Testis (tissue), 2 donors: ENCODE measurements around the gene ATP1A3.

Experiments
- POLR2A ChIP-seq: fragments of 450-650 bp; IDR thresholded peaks from one replicate; pipeline ENCODE4 v1.6.1; 2017; ENCODE audit warnings: antibody characterized with exemption, mild to moderate bottlenecking, moderate library complexity
- TF ChIP-seq, protein P1 (sequence below), 3 experiments: fragments of 450-650 bp in 2 of 3; fragments of 200-600 bp in 1 of 3; sonication (generic) in 1 of 3; IDR thresholded peaks; one replicate each; pipeline ENCODE4 v1.5.1; 2016 to 2019; ENCODE audit warnings: antibody characterized with exemption in 3 of 3, mild to moderate bottlenecking in 2 of 3, moderate library complexity in 1 of 3

DNA sequence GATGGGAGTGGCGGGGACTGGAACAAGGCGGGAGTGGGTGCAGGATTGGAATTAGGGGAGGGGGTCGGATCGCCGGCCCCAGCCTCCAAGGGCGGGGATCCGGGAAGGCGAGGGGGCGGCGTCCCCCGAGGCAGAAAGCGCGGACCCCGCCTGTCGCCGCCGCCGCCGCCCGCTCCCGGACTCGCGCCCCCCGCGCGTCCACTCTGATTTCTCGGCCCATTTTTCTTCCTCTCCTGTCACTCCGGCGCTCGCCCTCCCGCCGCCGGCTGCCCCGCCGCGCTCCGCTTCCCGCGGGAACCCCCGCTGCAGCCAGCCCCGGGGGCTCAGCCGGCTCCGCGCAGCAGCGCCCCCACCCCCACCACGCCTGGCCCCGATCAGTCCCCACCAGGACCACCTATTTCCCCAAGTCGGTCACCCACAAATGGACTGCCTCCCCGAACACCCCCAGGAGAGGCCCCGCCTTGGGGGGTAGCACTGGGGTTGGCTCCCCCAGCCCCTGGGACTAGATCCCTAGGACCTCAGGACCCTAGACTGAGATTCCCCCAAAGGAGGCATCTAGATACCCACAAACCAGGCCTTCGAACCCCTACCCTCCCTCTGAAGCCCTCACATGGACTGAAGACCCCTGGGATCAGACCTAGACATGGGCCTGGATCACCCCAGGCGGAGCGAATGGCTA is 53.2 kb downstream of the ATP1A3 start:
- TF ChIP-seq, protein P1, sequence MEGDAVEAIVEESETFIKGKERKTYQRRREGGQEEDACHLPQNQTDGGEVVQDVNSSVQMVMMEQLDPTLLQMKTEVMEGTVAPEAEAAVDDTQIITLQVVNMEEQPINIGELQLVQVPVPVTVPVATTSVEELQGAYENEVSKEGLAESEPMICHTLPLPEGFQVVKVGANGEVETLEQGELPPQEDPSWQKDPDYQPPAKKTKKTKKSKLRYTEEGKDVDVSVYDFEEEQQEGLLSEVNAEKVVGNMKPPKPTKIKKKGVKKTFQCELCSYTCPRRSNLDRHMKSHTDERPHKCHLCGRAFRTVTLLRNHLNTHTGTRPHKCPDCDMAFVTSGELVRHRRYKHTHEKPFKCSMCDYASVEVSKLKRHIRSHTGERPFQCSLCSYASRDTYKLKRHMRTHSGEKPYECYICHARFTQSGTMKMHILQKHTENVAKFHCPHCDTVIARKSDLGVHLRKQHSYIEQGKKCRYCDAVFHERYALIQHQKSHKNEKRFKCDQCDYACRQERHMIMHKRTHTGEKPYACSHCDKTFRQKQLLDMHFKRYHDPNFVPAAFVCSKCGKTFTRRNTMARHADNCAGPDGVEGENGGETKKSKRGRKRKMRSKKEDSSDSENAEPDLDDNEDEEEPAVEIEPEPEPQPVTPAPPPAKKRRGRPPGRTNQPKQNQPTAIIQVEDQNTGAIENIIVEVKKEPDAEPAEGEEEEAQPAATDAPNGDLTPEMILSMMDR (IDR thresholded peaks at IDR 0.05) = no peak
- TF ChIP-seq POLR2A = no peak
